ENCODE data around the gene HPCAL4. TPM values are rescaled to one million over a fixed set of nuclear protein-coding genes. Genes with fewer than 3 reads are reported as not detected.

Gene HPCAL4
- total and polyA plus RNA-seq, 2 donors (not counting 1 experiment from before 2014, with no cell fraction given) = not detected

DNA sequence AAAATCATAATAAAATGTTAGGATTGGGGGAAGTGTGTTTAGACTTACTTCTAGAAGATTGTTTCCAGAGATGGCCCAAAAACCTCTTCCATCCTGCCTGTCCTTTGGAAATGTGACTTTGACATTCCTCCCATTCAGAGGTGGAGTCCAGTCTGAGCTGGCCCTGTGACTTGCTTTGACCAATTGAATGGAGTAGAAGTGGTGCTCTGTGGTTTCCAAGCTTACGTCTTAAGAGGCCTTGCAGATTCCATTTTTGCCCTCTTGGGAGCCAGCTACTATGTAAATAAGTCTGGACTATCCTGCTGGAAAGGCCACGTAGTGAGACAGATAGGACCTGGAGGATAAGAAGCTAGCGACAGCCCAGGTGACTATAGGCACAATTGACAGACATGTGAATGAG lies 18.0 kb downstream of the HPCAL4 start:
- no peak for TF ChIP-seq EZH2 (IDR thresholded peaks at IDR 0.05; ENCODE audit: low read length, missing control alignments)
- TF ChIP-seq, protein P1, sequence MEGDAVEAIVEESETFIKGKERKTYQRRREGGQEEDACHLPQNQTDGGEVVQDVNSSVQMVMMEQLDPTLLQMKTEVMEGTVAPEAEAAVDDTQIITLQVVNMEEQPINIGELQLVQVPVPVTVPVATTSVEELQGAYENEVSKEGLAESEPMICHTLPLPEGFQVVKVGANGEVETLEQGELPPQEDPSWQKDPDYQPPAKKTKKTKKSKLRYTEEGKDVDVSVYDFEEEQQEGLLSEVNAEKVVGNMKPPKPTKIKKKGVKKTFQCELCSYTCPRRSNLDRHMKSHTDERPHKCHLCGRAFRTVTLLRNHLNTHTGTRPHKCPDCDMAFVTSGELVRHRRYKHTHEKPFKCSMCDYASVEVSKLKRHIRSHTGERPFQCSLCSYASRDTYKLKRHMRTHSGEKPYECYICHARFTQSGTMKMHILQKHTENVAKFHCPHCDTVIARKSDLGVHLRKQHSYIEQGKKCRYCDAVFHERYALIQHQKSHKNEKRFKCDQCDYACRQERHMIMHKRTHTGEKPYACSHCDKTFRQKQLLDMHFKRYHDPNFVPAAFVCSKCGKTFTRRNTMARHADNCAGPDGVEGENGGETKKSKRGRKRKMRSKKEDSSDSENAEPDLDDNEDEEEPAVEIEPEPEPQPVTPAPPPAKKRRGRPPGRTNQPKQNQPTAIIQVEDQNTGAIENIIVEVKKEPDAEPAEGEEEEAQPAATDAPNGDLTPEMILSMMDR (conservative IDR thresholded peaks at IDR 0.05 in 1 of 2, IDR thresholded peaks at IDR 0.05 in 1 of 2; ENCODE audit: low read depth in 1 of 2, low read length in 2 of 2) = no peak
- no peak overlapping the region for H3K27ac ChIP-seq (ENCODE audit: insufficient read depth, low read length)
- H3K4me3 ChIP-seq (replicated peaks in 1 of 4; ENCODE audit: control extremely low read depth in 1 of 4, insufficient read depth in 1 of 4, low read depth in 3 of 4, low read length in 4 of 4) = no peak overlapping the region
- no peaks in the 10 kb centered on the region for H3K9me3 ChIP-seq (ENCODE audit: control insufficient read depth, insufficient read depth, low read depth, low read length)
- H3K36me3 ChIP-seq (ENCODE audit: control insufficient read depth, insufficient read depth, low read length) = no peaks in the 10 kb centered on the region
- H3K4me1 ChIP-seq (ENCODE audit: control insufficient read depth, extremely low read depth, insufficient read depth, low read length) = no peaks in the 10 kb centered on the region
- no peaks in the 10 kb centered on the region for H3K79me2 ChIP-seq (ENCODE audit: control insufficient read depth, insufficient read depth, low read length)
- H3K4me2 ChIP-seq (ENCODE audit: extremely low read depth, insufficient read depth, low read length) = no peak overlapping the region
- peaks cover 29% of the 10 kb centered on the region for H3K27me3 ChIP-seq (ENCODE audit: control insufficient read depth, insufficient read depth, low read length)
- no peak overlapping the region for H2AFZ ChIP-seq (ENCODE audit: low read length)
- no peaks in the 10 kb centered on the region for H4K20me1 ChIP-seq (ENCODE audit: control insufficient read depth, extremely low read depth, insufficient read depth, low read length)
- no peak for DNase-seq (ENCODE audit: low read depth in 2 of 2)
- no peak overlapping the region for H3K9ac ChIP-seq (ENCODE audit: insufficient read depth, low read length)

DNA sequence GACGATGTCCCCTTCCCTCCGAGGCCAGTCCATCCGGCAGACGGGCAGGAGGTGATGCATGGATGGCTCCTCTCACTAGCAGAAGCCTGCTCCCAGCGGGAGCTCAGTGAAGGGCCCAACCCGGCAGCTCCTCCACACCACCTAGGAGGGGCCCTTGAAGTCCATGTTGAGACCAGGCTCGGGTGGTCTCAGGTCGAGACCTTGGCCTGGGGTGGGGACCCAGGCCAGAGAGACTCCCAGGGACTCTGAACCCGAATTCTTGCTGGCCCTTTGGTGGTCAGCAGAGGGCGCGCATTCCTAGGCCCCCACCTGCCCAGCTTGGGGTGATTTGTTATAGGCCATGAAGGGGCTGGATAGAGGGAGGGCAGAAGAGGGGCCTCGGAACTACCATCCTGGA lies 18.7 kb downstream of the HPCAL4 start:
- H3K4me3 ChIP-seq (replicated peaks in 1 of 4; ENCODE audit: control extremely low read depth in 1 of 4, insufficient read depth in 1 of 4, low read depth in 3 of 4, low read length in 4 of 4) = peak overlapping the region in 1 of 4 experiments; percentile 45

DNA sequence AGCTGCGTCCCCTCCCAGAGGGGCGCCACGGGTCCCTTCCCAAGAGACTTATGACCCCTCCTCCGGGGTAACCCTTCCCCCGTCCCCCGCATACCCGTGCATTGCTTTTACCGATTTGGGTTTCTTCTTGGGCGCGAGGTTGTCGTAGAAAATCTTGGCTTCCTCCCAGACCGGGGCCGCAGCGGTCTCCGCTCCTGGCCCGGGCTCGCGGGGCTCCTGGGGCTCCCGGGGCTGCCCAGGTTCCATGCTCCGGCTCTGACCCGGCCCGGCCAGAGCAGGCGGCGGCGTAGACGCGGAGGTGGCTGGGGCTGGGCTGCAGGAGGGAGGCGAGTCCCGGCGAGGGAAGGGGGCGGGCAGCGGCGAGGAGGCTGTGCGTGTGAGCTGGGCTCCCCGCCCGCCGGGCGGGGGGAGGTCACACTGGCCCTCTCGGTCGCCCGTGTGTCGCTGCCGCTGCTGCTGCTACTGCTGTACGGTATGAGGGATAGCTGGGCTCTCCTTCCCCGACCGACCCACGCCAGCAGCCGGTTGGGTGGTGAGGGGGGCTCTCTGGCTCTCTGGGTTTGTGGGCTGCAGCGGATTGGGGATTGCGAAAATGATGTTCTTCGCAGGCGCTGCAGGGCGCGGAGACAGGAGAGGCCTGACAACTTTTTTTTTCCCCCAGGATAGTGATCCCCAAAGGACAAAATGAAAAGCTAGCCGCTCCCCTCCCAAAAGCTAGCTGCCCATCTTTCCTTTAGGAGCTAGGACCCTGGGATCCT lies 19.3 kb downstream of the HPCAL4 start, which contains the start of gene NT5C1A:
Gene NT5C1A, minus strand, starts transcription at position 315 of the 758 bp plus-strand sequence. Its CDS starts 69 bp downstream, at position 246.
- H3K9me3 ChIP-seq (ENCODE audit: control insufficient read depth, insufficient read depth, low read depth, low read length) = no peaks in the 10 kb centered on the region
- H3K79me2 ChIP-seq (ENCODE audit: control insufficient read depth, insufficient read depth, low read length) = no peaks in the 10 kb centered on the region
- H3K27me3 ChIP-seq (ENCODE audit: control insufficient read depth, insufficient read depth, low read length) = peaks cover 29% of the 10 kb centered on the region
- H3K4me2 ChIP-seq (ENCODE audit: extremely low read depth, insufficient read depth, low read length) = peak within 1 kb of the TSS; percentile 72
- no peaks in the 10 kb centered on the region for H3K4me1 ChIP-seq (ENCODE audit: control insufficient read depth, extremely low read depth, insufficient read depth, low read length)
- no peak within 1 kb of the TSS for H3K27ac ChIP-seq (ENCODE audit: insufficient read depth, low read length)
- peak within 1 kb of the TSS in 3 of 4 experiments; percentile 9 to 45 (median 21) for H3K4me3 ChIP-seq (replicated peaks in 1 of 4; ENCODE audit: control extremely low read depth in 1 of 4, insufficient read depth in 1 of 4, low read depth in 3 of 4, low read length in 4 of 4)
- DNase-seq (ENCODE audit: low read depth in 2 of 2) = peak in 1 of 2 donors; percentile 18
- TF ChIP-seq EZH2 (IDR thresholded peaks at IDR 0.05; ENCODE audit: low read length, missing control alignments) = peak; percentile 7
- TF ChIP-seq, protein P1 (conservative IDR thresholded peaks at IDR 0.05 in 1 of 2, IDR thresholded peaks at IDR 0.05 in 1 of 2; ENCODE audit: low read depth in 1 of 2, low read length in 2 of 2) = no peak
- no peaks in the 10 kb centered on the region for H3K36me3 ChIP-seq (ENCODE audit: control insufficient read depth, insufficient read depth, low read length)
- H3K9ac ChIP-seq (ENCODE audit: insufficient read depth, low read length) = no peak within 1 kb of the TSS
- H2AFZ ChIP-seq (ENCODE audit: low read length) = no peak within 1 kb of the TSS
- no peaks in the 10 kb centered on the region for H4K20me1 ChIP-seq (ENCODE audit: control insufficient read depth, extremely low read depth, insufficient read depth, low read length)

More for the DNA sequence above, 18.7 kb downstream of the HPCAL4 start:
- DNase-seq (ENCODE audit: low read depth in 2 of 2) = no peak
- Histone ChIP-seq H3K36me3 (ENCODE audit: control insufficient read depth, insufficient read depth, low read length) (no peaks in the 10 kb centered on the region), H3K27ac (ENCODE audit: insufficient read depth, low read length) (no peak overlapping the region), H2AFZ (ENCODE audit: low read length) (no peak overlapping the region), H3K9ac (ENCODE audit: insufficient read depth, low read length) (no peak overlapping the region), H4K20me1 (ENCODE audit: control insufficient read depth, extremely low read depth, insufficient read depth, low read length) (no peaks in the 10 kb centered on the region), H3K9me3 (ENCODE audit: control insufficient read depth, insufficient read depth, low read depth, low read length) (no peaks in the 10 kb centered on the region), H3K4me1 (ENCODE audit: control insufficient read depth, extremely low read depth, insufficient read depth, low read length) (no peaks in the 10 kb centered on the region), H3K27me3 (ENCODE audit: control insufficient read depth, insufficient read depth, low read length) (peaks cover 29% of the 10 kb centered on the region), H3K79me2 (ENCODE audit: control insufficient read depth, insufficient read depth, low read length) (no peaks in the 10 kb centered on the region), H3K4me2 (ENCODE audit: extremely low read depth, insufficient read depth, low read length) (peak overlapping the region; percentile 37)
- TF ChIP-seq, protein P1 (conservative IDR thresholded peaks at IDR 0.05 in 1 of 2, IDR thresholded peaks at IDR 0.05 in 1 of 2; ENCODE audit: low read depth in 1 of 2, low read length in 2 of 2) = peak; percentile 17 to 50
- no peak for TF ChIP-seq EZH2 (IDR thresholded peaks at IDR 0.05; ENCODE audit: low read length, missing control alignments)
